PFSK-1 (cell line): Measurements from ENCODE around the gene CLPTM1L.

Experiments used
- FOXP2 ChIP-seq: optimal IDR thresholded peaks from 2 replicates; pipeline ENCODE3; 2011; ENCODE audit warnings: borderline replicate concordance, control low read depth, inconsistent platforms; ENCODE audit not compliant: insufficient read depth; ENCODE audit errors: extremely low read length, extremely low read depth
- POLR2AphosphoS5 ChIP-seq: IDR thresholded peaks from 2 replicates; pipeline ENCODE4 v1.6.1; 2012; ENCODE audit warnings: low read depth, mild to moderate bottlenecking, control low read depth, low read length, moderate library complexity
- REST ChIP-seq, 2 experiments: IDR thresholded peaks; 2 replicates each; pipeline versions ENCODE4 v1.6.1 to v1.8.0; 2011 to 2012; ENCODE audit warnings: low read depth in 2 of 2, low read length in 2 of 2, control low read depth in 1 of 2, inconsistent platforms in 1 of 2, mild to moderate bottlenecking in 1 of 2, moderate library complexity in 1 of 2; ENCODE audit not compliant: insufficient read depth in 1 of 2
- SIN3A ChIP-seq: IDR thresholded peaks from 2 replicates; pipeline ENCODE4 v1.6.1; 2012; ENCODE audit warnings: mild to moderate bottlenecking, low read length, moderate library complexity, borderline replicate concordance; ENCODE audit not compliant: insufficient read depth
- TAF1 ChIP-seq: IDR thresholded peaks from 2 replicates; pipeline ENCODE4 v1.6.1; 2012; ENCODE audit warnings: low read length, control low read depth, borderline replicate concordance; ENCODE audit not compliant: insufficient read depth

- TF ChIP-seq REST (IDR thresholded peaks at IDR 0.05; ENCODE audit: insufficient read depth in 1 of 2, low read depth in 2 of 2, low read length in 2 of 2) (no peak), POLR2AphosphoS5 (no peak), SIN3A (no peak), TAF1 (no peak), FOXP2 (no peak)
These were observed 49.3 kb downstream of the CLPTM1L start for GRCh38 chr5:1295650-1296037.
